ENCODE data around the gene PTPN21. TPM values are rescaled to one million over a fixed set of nuclear protein-coding genes. Genes with fewer than 3 reads are reported as not detected.

The PTPN21 gene
- total and polyA plus RNA-seq, 9 of the 15 experiments (the other 6 are each of a cell fraction or from before 2014, with no cell fraction given): 0.06 to 1.9 (median 0.94) TPM

- TF ChIP-seq RB1 (IDR thresholded peaks at IDR 0.05; ENCODE audit: low read depth) (no peak), TBL1XR1 (IDR thresholded peaks at IDR 0.05; ENCODE audit: low read length in 2 of 2) (no peak)
Measured at GRCh38 chr14:88426271-88426670, 128.5 kb downstream of the PTPN21 start (continued).

GRCh38 chr14:88424573-88424972, 130.2 kb downstream of the PTPN21 start:
- Histone ChIP-seq H3K9me1 (ENCODE audit: control insufficient read depth, insufficient read depth, low read length) (no peaks in the 10 kb centered on the region), H3K36me3 (ENCODE audit: control insufficient read depth, insufficient read depth, low read length) (no peaks in the 10 kb centered on the region), H3K4me2 (ENCODE audit: insufficient read depth, low read length) (no peak overlapping the region), H3K27me3 (ENCODE audit: control insufficient read depth in 2 of 2, insufficient read depth in 2 of 2, low read length in 2 of 2) (no peaks in the 10 kb centered on the region), H3K4me3 (no peak overlapping the region), H3K79me2 (ENCODE audit: control insufficient read depth, insufficient read depth, low read length) (no peaks in the 10 kb centered on the region), H2AFZ (ENCODE audit: low read depth, low read length) (no peak overlapping the region), H4K20me1 (replicated peaks; ENCODE audit: control insufficient read depth, insufficient read depth, low read length) (no peaks in the 10 kb centered on the region), H3K4me1 (replicated peaks in 1 of 2; ENCODE audit: control insufficient read depth in 2 of 2, insufficient read depth in 2 of 2, low read length in 2 of 2) (no peaks in the 10 kb centered on the region), H3K9me3 (replicated peaks; ENCODE audit: control insufficient read depth, insufficient read depth, low read depth, low read length) (no peaks in the 10 kb centered on the region), H3K9ac (ENCODE audit: insufficient read depth in 1 of 2, low read depth in 2 of 2, low read length in 2 of 2) (no peak overlapping the region), H3K27ac (ENCODE audit: extremely low read depth, low read depth, low read length) (no peak overlapping the region)
- FAIRE-seq (no peak), DNase-seq (ENCODE audit: extremely low read depth in 1 of 4, low spot score in 3 of 4) (no peak), ATAC-seq (no peak)
- no TSS peak for BruUV-seq (replicated peaks)
- in situ Hi-C loops (cut with MboI): no loop called here
- ChIA-PET POLR2A (no interaction called here), CTCF (ENCODE audit: low intra/inter-chr PET ratio) (no interaction called here)
- intact Hi-C loops (cut with micrococcal nuclease): no loop called here
- TF ChIP-seq IRF9 (tag; IDR thresholded peaks at IDR 0.05) (no peak), SRF (CRISPR knock-in tag; IDR thresholded peaks at IDR 0.05) (no peak), ZNF518B (CRISPR knock-in tag; IDR thresholded peaks at IDR 0.05) (no peak), MXD1 (CRISPR knock-in tag; IDR thresholded peaks at IDR 0.05; ENCODE audit: borderline replicate concordance, poor library complexity, severe bottlenecking) (no peak), ZC3H11A (IDR thresholded peaks at IDR 0.05; ENCODE audit: low read depth, low read length) (no peak), FOXA3 (CRISPR knock-in tag; conservative IDR thresholded peaks at IDR 0.05 in 1 of 2, IDR thresholded peaks at IDR 0.05 in 1 of 2) (no peak), CEBPZ (IDR thresholded peaks at IDR 0.05; ENCODE audit: borderline replicate concordance, low read depth, low read length) (no peak), CSDE1 (IDR thresholded peaks at IDR 0.05) (no peak), PML (IDR thresholded peaks at IDR 0.05; ENCODE audit: low read length) (no peak), PRPF4 (IDR thresholded peaks at IDR 0.05; ENCODE audit: insufficient read depth, low read depth, low read length, poor library complexity, severe bottlenecking) (no peak), SMC3 (conservative IDR thresholded peaks at IDR 0.05; ENCODE audit: insufficient read depth, low read depth, low read length) (no peak)
